HepG2 (cell line): ENCODE data around the gene MGAT4D. TPM values are rescaled to one million over a fixed set of nuclear protein-coding genes. Genes with fewer than 3 reads are reported as not detected.

Experiments used
- IKZF4 ChIP-seq: sonication (generic); formaldehyde crosslinking; IDR thresholded peaks from 2 replicates; pipeline ENCODE4 v1.5.1; 2020; ENCODE audit warnings: borderline replicate concordance, mild to moderate bottlenecking, low read depth, missing genetic modification reagents; ENCODE audit errors: not compliant biosample characterization
- KDM4B ChIP-seq: sonication (generic); formaldehyde crosslinking; IDR thresholded peaks from 2 replicates; pipeline ENCODE4 v1.4.0; 2020; ENCODE audit warnings: missing genetic modification reagents
- NFIB ChIP-seq: sonication (generic); formaldehyde crosslinking; IDR thresholded peaks from 2 replicates; pipeline ENCODE4 v1.9.0; 2021; ENCODE audit warnings: missing genetic modification reagents, mild to moderate bottlenecking, borderline replicate concordance
- PPARG ChIP-seq: conservative IDR thresholded peaks from 2 replicates; pipeline ENCODE4 v1.6.1; 2016; ENCODE audit warnings: missing biosample characterization, missing genetic modification reagents
- ZFP36L2 ChIP-seq: sonication (generic); formaldehyde crosslinking; IDR thresholded peaks from 2 replicates; pipeline ENCODE4 v1.4.0; 2020; ENCODE audit warnings: missing genetic modification reagents
- ZNF143 ChIP-seq: sonication (generic); formaldehyde crosslinking; IDR thresholded peaks from 2 replicates; pipeline ENCODE4 v1.4.0; 2020; ENCODE audit warnings: missing genetic modification reagents
- ZNF20 ChIP-seq: sonication (generic); formaldehyde crosslinking; IDR thresholded peaks from 2 replicates; pipeline ENCODE4 v1.4.0; 2020; ENCODE audit warnings: mild to moderate bottlenecking, moderate library complexity, missing genetic modification reagents
- ZNF432 ChIP-seq: sonication (generic); formaldehyde crosslinking; IDR thresholded peaks from 2 replicates; pipeline ENCODE4 v1.5.0; 2020; ENCODE audit warnings: missing genetic modification reagents, mild to moderate bottlenecking, borderline replicate concordance
- polyA plus RNA-seq, 8 experiments: library from polyadenylated mRNA; depleted of rRNA in 3 of 8; stranded (reverse) in 7 of 8; unstranded in 1 of 8; fragments of >200 nt; fragmentation: Illumina TruSeq in 4 of 8; extraction: Trizol in 4 of 8; gene quantifications; 2 replicates each; pipeline versions ENCODE4 v1.2.1 to v1.2.3, GENCODE V29; 2011 to 2016; ENCODE audit warnings: low read depth in 4 of 8, missing spikeins in 1 of 8, mixed read lengths in 1 of 8; ENCODE audit not compliant: insufficient read depth in 1 of 8
- total RNA-seq, 5 experiments: library from RNA; depleted of rRNA; stranded (reverse); fragments of >200 nt; fragmentation: Illumina TruSeq; extraction: Trizol; gene quantifications; 2 replicates each; pipeline ENCODE4 v1.2.3, GENCODE V29; 2016; ENCODE audit warnings: low read depth in 1 of 5
- TF ChIP-seq, protein P1 (sequence below): sonication (generic); formaldehyde crosslinking; IDR thresholded peaks from 2 replicates; pipeline ENCODE4 v1.4.0; 2020; ENCODE audit warnings: mild to moderate bottlenecking, missing genetic modification reagents
- TF ChIP-seq, protein P2 (sequence below): sonication (generic); formaldehyde crosslinking; conservative IDR thresholded peaks from 2 replicates; pipeline ENCODE4 v1.8.0; 2022; ENCODE audit warnings: missing genetic modification reagents
- TF ChIP-seq, protein P3 (sequence below): sonication (generic); formaldehyde crosslinking; conservative IDR thresholded peaks from 2 replicates; pipeline ENCODE4 v1.4.0; 2020; ENCODE audit warnings: missing genetic modification reagents
- TF ChIP-seq, protein P4 (sequence below): IDR thresholded peaks from 2 replicates; pipeline ENCODE4 v1.6.1; 2012; ENCODE audit warnings: low read length, improper control_type of control experiment

The MGAT4D gene
- total and polyA plus RNA-seq, 2 of the 13 experiments (the other 11 are each of a cell fraction or from before 2014, with no cell fraction given): not detected

DNA sequence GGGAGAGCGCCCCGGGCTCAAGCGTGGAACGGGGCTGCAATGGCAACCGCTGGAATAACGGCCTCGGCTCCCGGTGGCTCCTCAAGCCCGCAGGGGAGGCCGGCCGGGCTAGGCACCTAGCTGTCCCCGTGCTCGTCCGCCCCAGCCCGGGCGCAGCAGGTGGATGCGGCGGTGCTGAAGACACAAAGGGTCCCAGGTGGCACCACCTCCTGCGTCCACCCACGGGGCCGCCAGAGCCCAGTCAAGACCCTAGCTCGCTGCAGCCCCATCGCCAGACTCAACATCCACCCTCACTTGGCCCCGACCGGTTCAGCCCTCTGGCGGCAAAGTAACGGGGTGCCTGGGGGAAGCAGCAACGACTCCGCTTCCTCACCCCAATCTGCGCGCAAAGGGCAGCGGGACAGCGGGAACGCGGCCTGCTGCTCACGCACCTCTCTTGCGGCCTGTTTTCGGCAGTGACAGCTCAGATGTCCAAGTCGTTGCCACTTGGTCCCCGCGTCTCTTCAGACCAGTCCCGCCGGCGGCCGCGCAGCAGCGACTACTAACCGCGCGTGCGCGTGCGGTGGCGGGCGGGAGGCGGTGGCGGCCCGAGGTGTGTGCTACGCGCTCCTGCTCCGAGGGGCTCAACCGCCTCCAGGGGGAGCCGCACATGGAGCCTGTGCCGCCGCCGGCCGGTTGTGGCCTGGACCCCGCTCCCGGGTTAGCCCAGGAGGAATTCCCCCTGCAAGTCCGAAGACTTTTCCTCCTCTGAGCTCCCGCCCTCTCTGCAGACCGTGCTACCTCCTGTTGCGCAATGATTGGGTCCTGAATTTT lies 70.8 kb downstream of the MGAT4D start, which contains the start of gene CLGN (continued):
- TF ChIP-seq, protein P1, sequence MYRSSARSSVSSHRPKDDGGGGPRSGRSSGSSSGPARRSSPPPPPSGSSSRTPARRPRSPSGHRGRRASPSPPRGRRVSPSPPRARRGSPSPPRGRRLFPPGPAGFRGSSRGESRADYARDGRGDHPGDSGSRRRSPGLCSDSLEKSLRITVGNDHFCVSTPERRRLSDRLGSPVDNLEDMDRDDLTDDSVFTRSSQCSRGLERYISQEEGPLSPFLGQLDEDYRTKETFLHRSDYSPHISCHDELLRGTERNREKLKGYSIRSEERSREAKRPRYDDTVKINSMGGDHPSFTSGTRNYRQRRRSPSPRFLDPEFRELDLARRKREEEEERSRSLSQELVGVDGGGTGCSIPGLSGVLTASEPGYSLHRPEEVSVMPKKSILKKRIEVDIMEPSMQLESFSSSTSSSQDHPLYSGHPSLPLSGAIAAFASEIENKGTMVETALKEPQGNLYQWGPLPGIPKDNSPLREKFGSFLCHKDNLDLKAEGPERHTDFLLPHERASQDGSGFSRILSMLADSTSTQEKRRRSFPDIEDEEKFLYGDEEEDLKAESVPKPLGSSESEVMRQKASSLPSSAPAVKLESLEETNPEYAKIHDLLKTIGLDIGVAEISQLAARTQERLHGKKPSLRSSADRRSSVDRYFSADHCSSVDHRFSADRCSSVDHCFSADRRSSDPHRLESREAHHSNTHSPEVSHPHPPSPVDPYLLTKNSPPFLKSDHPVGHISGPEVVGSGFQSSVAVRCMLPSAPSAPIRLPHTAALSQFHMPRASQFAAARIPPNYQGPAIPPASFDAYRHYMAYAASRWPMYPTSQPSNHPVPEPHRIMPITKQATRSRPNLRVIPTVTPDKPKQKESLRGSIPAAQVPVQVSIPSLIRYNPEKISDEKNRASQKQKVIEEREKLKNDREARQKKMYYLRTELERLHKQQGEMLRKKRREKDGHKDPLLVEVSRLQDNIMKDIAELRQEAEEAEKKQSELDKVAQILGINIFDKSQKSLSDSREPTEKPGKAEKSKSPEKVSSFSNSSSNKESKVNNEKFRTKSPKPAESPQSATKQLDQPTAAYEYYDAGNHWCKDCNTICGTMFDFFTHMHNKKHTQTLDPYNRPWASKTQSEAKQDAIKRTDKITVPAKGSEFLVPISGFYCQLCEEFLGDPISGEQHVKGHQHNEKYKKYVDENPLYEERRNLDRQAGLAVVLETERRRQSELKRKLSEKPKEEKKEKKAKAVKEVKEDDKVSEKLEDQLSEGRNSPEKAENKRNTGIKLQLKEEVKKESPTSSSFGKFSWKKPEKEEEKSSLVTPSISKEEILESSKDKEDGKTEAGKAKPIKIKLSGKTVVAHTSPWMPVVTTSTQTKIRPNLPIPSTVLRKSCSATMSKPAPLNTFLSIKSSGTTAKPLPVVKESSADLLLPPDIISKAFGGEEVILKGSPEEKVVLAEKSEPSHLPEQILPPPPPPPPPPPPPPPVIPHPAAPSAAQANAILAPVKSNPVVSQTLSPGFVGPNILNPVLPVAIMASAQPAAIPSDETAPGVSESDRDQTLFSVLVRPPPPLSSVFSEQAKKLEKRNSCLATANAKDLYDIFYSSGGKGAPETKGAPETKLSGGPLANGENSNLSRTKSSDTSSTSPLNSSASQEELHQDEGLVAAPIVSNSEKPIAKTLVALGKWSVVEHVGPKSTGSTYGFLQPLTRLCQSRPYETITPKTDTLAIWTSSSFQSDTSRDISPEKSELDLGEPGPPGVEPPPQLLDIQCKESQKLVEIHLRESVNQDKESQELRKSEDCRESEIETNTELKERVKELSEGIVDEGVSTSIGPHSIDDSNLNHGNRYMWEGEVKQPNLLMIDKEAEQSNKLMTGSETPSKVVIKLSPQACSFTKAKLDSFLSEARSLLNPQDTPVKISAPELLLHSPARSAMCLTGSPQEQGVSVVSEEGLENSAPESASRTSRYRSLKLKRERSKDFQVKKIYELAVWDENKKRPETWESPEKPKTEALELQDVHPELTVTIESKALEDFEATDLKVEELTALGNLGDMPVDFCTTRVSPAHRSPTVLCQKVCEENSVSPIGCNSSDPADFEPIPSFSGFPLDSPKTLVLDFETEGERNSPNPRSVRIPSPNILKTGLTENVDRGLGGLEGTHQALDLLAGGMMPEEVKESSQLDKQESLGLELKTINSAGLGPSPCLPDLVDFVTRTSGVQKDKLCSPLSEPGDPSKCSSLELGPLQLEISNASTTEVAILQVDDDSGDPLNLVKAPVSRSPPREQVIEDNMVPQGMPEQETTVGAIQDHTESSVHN (CRISPR knock-in tag): 0 out of 2 replicates have a peak, but pooled peaks have one; percentile 69
- TF ChIP-seq, protein P2, sequence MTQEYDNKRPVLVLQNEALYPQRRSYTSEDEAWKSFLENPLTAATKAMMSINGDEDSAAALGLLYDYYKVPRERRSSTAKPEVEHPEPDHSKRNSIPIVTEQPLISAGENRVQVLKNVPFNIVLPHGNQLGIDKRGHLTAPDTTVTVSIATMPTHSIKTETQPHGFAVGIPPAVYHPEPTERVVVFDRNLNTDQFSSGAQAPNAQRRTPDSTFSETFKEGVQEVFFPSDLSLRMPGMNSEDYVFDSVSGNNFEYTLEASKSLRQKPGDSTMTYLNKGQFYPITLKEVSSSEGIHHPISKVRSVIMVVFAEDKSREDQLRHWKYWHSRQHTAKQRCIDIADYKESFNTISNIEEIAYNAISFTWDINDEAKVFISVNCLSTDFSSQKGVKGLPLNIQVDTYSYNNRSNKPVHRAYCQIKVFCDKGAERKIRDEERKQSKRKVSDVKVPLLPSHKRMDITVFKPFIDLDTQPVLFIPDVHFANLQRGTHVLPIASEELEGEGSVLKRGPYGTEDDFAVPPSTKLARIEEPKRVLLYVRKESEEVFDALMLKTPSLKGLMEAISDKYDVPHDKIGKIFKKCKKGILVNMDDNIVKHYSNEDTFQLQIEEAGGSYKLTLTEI (CRISPR knock-in tag): no peak
- TF ChIP-seq PPARG (CRISPR knock-in tag): no peak
- TF ChIP-seq ZFP36L2 (CRISPR knock-in tag): no peak; the same call in 1 of the 2 replicates
- TF ChIP-seq, protein P3, sequence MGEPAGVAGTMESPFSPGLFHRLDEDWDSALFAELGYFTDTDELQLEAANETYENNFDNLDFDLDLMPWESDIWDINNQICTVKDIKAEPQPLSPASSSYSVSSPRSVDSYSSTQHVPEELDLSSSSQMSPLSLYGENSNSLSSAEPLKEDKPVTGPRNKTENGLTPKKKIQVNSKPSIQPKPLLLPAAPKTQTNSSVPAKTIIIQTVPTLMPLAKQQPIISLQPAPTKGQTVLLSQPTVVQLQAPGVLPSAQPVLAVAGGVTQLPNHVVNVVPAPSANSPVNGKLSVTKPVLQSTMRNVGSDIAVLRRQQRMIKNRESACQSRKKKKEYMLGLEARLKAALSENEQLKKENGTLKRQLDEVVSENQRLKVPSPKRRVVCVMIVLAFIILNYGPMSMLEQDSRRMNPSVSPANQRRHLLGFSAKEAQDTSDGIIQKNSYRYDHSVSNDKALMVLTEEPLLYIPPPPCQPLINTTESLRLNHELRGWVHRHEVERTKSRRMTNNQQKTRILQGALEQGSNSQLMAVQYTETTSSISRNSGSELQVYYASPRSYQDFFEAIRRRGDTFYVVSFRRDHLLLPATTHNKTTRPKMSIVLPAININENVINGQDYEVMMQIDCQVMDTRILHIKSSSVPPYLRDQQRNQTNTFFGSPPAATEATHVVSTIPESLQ: no peak
- no peak for TF ChIP-seq ZNF20 (CRISPR knock-in tag)
- TF ChIP-seq ZNF432: no peak
- TF ChIP-seq ZNF143 (CRISPR knock-in tag): no peak; the same call in 1 of the 2 replicates
- no peak for TF ChIP-seq KDM4B
- no peak for TF ChIP-seq IKZF4
- TF ChIP-seq, protein P4, sequence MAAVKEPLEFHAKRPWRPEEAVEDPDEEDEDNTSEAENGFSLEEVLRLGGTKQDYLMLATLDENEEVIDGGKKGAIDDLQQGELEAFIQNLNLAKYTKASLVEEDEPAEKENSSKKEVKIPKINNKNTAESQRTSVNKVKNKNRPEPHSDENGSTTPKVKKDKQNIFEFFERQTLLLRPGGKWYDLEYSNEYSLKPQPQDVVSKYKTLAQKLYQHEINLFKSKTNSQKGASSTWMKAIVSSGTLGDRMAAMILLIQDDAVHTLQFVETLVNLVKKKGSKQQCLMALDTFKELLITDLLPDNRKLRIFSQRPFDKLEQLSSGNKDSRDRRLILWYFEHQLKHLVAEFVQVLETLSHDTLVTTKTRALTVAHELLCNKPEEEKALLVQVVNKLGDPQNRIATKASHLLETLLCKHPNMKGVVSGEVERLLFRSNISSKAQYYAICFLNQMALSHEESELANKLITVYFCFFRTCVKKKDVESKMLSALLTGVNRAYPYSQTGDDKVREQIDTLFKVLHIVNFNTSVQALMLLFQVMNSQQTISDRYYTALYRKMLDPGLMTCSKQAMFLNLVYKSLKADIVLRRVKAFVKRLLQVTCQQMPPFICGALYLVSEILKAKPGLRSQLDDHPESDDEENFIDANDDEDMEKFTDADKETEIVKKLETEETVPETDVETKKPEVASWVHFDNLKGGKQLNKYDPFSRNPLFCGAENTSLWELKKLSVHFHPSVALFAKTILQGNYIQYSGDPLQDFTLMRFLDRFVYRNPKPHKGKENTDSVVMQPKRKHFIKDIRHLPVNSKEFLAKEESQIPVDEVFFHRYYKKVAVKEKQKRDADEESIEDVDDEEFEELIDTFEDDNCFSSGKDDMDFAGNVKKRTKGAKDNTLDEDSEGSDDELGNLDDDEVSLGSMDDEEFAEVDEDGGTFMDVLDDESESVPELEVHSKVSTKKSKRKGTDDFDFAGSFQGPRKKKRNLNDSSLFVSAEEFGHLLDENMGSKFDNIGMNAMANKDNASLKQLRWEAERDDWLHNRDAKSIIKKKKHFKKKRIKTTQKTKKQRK: no peak
- no peak for TF ChIP-seq NFIB (CRISPR knock-in tag)
